ENCODE results near the gene RBM39. TPM values are rescaled to one million over a fixed set of nuclear protein-coding genes. Genes with fewer than 3 reads are reported as not detected.
"Not testable (repeated sequence)": the region's sequence is repeated elsewhere in the genome, so short reads cannot be mapped to it uniquely, and the experiment has no call there.

RBM39 gene
- total RNA-seq, 3 donors from 2014 or later (not counting 1 experiment from before 2014, with no cell fraction given) = 1,431 to 1,555 (median 1,445) TPM

- Histone ChIP-seq H3K36me3 (ENCODE audit: control insufficient read depth, insufficient read depth, low read length) (peaks cover 93% of the 10 kb centered on the region), H3K4me1 (ENCODE audit: control insufficient read depth, insufficient read depth, low read length) (peaks cover 24% of the 10 kb centered on the region), H3K27ac (ENCODE audit: low read length) (no peak overlapping the region), H3K27me3 (ENCODE audit: control insufficient read depth, insufficient read depth, low read length) (no peaks in the 10 kb centered on the region), H3K9me3 (ENCODE audit: control insufficient read depth, insufficient read depth, low read length) (no peaks in the 10 kb centered on the region), H3K4me3 (ENCODE audit: low read length) (no peak overlapping the region)
- no peak for TF ChIP-seq CTCF (IDR thresholded peaks at IDR 0.05)
- DNase-seq = no peak
- Mint-ChIP-seq H3K4me1 (peaks cover 40 to 43% of the 10 kb centered on the region in 2 donors), H3K9me3 (no peaks in the 10 kb centered on the region), H3K27me3 (ENCODE audit: low read depth in 2 of 2) (no peaks in the 10 kb centered on the region), H3K4me3 (peak overlapping the region; percentile 33), H3K36me3 (peaks cover 18% of the 10 kb centered on the region), H3K27ac (peak overlapping the region; percentile 45 to 83)
- ATAC-seq = no peak
- intact Hi-C loops (cut with micrococcal nuclease) = loop anchor here (10.0 kb wide), 1 partner anchor 50 kb away; the partner anchor contains the start of gene PHF20
- WGBS (ENCODE audit: insufficient coverage) = 93% methylated on average over 11 of the region's 13 CpGs
These were observed 17.5 kb downstream of the RBM39 start for GRCh38 chr20:35724321-35725230.

- intact Hi-C loops (cut with micrococcal nuclease) = loop anchor here (2.0 to 10.0 kb wide), 2 partner anchors 15 to 51 kb away; partner anchors contain the start of gene PHF20
These were observed 18.3 kb downstream of the RBM39 start for GRCh38 chr20:35723652-35724320.

GRCh38 chr20:35723275-35723639 is 18.8 kb downstream of the RBM39 start:
- not testable (repeated sequence) for H3K9me3 ChIP-seq (ENCODE audit: control insufficient read depth, insufficient read depth, low read length); DNase-seq; H3K27me3 Mint-ChIP-seq (ENCODE audit: low read depth in 2 of 2); H3K27ac ChIP-seq (ENCODE audit: low read length); H3K27me3 ChIP-seq (ENCODE audit: control insufficient read depth, insufficient read depth, low read length); H3K4me3 ChIP-seq (ENCODE audit: low read length); H3K9me3 Mint-ChIP-seq
- 92% methylated on average over 4 of the region's 4 CpGs for WGBS (ENCODE audit: insufficient coverage)
- intact Hi-C loops (cut with micrococcal nuclease) = loop anchor here (2.0 to 10.0 kb wide), 2 partner anchors 16 to 52 kb away; partner anchors contain the start of gene PHF20
- Histone ChIP-seq H3K36me3 (ENCODE audit: control insufficient read depth, insufficient read depth, low read length) (peaks cover 90% of the 10 kb centered on the region), H3K4me1 (ENCODE audit: control insufficient read depth, insufficient read depth, low read length) (peaks cover 20% of the 10 kb centered on the region)
- ATAC-seq = peak; percentile 4 to 32 (median 24)
- Mint-ChIP-seq H3K27ac (peak overlapping the region; percentile 83 to 86), H3K4me1 (peaks cover 36 to 40% of the 10 kb centered on the region in 2 donors), H3K36me3 (peaks cover 17% of the 10 kb centered on the region), H3K4me3 (peak overlapping the region; percentile 69)

More at GRCh38 chr20:35723652-35724320, 18.3 kb downstream of the RBM39 start:
- H3K9me3 Mint-ChIP-seq; ATAC-seq; DNase-seq; H3K27me3 ChIP-seq (ENCODE audit: control insufficient read depth, insufficient read depth, low read length); H3K27me3 Mint-ChIP-seq (ENCODE audit: low read depth in 2 of 2); H3K4me3 ChIP-seq (ENCODE audit: low read length); H3K27ac ChIP-seq (ENCODE audit: low read length); H3K9me3 ChIP-seq (ENCODE audit: control insufficient read depth, insufficient read depth, low read length): not testable (repeated sequence)
- Mint-ChIP-seq H3K4me1 (peaks cover 35 to 40% of the 10 kb centered on the region in 2 donors), H3K36me3 (peaks cover 17% of the 10 kb centered on the region), H3K27ac (peak overlapping the region; percentile 83 to 86), H3K4me3 (peak overlapping the region; percentile 33)
- Histone ChIP-seq H3K4me1 (ENCODE audit: control insufficient read depth, insufficient read depth, low read length) (peaks cover 24% of the 10 kb centered on the region), H3K36me3 (ENCODE audit: control insufficient read depth, insufficient read depth, low read length) (peaks cover 92% of the 10 kb centered on the region)
- 94% methylated on average over 12 of the region's 12 CpGs for WGBS (ENCODE audit: insufficient coverage)

GRCh38 chr20:35721621-35722020 is 20.4 kb downstream of the RBM39 start:
- Histone ChIP-seq H3K27me3 (ENCODE audit: control insufficient read depth, insufficient read depth, low read length) (no peaks in the 10 kb centered on the region), H3K4me3 (ENCODE audit: low read length) (no peak overlapping the region), H3K4me1 (ENCODE audit: control insufficient read depth, insufficient read depth, low read length) (peaks cover 20% of the 10 kb centered on the region), H3K27ac (ENCODE audit: low read length) (no peak overlapping the region), H3K9me3 (ENCODE audit: control insufficient read depth, insufficient read depth, low read length) (no peaks in the 10 kb centered on the region), H3K36me3 (ENCODE audit: control insufficient read depth, insufficient read depth, low read length) (peaks cover 91% of the 10 kb centered on the region)
- DNase-seq (no peak), ATAC-seq (no peak)
- intact Hi-C loops (cut with micrococcal nuclease) = loop anchor here (2.0 to 10.0 kb wide), 2 partner anchors 17 to 53 kb away; partner anchors contain the start of gene PHF20
- TF ChIP-seq CTCF (IDR thresholded peaks at IDR 0.05) = no peak
- H3K4me1 Mint-ChIP-seq = peaks cover 40 to 42% of the 10 kb centered on the region in 2 donors
- peak overlapping the region; percentile 51 for H3K4me3 Mint-ChIP-seq
- no peaks in the 10 kb centered on the region for H3K27me3 Mint-ChIP-seq (ENCODE audit: low read depth in 2 of 2)
- H3K9me3 Mint-ChIP-seq = no peaks in the 10 kb centered on the region
- 88% methylated on average over 1 of the region's 3 CpGs for WGBS (ENCODE audit: insufficient coverage)
- H3K36me3 Mint-ChIP-seq = peaks cover 17% of the 10 kb centered on the region
- peak overlapping the region; percentile 83 to 86 for H3K27ac Mint-ChIP-seq
